Embryonic facial prominence (tissue), 1 donor: ENCODE measurements around the gene ZBED4.

ENCODE experiments used
- DNase-seq: peaks from one replicate; pipeline ENCODE4 v3.0.0-alpha.2; 2016; ENCODE audit errors: extremely low spot score

ZBED4 gene

DNA sequence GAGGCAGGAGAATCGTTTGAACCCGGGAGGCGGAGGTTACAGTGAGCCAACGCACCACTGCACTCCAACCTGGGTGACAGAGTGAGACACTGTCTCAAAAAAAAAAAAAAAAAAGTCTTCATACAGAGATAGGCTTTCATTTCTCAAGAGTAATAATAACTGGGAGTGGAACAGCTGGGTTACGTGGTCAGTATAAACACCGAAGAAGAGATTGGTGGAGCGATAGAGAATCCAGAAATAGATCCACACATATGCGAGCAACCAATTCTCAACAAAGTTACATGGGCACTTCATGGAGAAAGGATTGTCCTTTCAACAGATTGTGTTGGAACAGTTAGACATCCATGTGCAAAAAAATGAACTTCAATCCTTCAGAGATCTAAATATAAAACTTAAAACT is 24.6 kb downstream of the ZBED4 start:
- DNase-seq, result no peak

DNA sequence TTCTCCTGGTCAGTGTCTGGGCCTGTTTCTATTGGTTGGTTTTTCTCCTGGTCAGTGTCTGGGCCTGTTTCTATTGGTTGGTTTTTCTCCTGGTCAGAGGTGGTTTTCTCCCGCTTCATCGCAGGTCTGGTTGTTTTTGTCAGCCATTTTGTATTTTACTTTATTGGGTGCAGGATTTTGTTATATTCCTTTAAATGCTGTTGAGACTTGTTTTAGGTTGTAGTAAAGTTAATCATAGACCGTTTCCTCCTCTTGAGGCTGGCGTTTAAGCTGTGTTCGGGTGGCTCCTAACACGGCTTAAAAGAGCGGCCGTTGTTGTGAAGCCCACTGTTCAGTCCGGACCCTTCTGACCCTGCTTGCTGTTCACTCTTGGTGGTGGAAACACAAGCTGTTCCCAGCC is 26.2 kb downstream of the ZBED4 start:
- DNase-seq, result no peak

DNA sequence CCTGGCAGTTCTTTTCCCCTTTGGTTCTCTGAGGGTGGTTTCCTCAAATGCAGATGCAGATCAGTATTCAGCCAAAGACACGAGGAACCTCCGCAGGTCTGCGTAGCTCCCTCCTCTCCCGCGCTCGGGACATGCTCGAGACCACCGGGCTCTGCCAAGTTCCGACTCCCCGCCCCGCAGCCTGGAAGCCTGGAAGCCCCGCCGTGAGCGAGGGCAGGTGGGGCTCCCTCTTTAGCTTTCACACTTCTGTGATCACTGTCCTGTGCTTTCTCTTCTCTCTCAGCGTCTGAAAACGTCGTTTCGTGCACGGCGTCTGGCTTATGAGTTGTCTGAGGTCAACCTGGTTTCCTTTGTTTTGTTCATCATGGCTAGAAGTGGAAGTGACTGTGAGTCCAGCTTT is 26.6 kb downstream of the ZBED4 start:
- no peak for DNase-seq

DNA sequence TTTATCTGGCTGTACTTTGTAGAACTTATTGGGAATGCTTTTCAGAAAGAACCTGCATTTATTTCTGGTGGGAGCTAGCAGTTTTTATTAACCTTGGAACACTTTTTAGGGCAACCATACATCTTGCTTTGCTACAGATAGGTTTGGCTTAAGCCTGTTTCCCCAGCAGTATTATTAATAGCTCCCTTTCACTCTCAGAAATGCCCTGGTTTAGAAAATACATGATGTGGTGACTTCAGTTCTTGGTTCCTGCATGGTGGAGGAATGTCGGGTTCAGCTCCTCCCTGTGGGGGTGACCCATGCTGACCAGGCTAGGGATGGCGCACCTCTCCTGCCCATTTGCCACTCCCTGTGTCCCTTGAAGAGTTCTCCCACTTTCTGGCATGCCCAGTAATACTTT is 28.2 kb downstream of the ZBED4 start:
- no peak for DNase-seq

DNA sequence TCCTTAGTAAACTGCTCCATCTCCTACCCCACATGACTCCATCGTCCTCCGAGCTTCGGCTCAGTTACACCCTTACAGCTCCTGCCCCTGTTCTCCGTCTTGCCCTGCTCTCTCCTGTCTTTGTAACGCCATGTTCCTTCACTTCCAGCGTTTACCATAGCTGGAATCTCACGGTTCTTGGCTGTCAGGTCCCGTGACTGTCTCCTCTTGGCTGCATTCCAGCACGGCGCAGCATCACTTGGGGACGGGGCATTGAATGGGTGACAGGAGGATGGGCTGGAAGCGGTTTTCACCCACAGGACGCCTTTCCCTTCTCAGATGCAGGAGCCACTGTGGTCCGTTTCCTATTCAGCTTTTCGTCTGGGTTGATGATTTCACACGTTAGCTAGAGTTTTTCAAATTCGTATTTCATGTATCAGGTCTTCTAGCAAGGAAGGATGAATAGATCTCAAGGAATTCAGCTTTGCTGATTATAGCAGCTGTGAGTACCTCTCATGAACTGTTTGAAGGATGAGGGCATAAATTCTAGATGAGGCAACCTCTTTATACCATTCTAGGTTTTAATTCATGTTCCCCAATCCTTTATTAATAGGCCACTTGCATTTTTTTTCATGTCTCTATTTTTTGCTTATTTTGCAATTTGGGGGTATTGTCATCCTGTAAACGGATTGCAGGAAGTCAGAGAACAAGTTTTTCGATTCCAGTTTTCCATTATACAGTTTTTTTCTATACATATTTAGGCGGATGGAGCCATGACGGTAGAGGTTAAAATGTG is 29.1 kb downstream of the ZBED4 start:
- DNase-seq, result no peak

DNA sequence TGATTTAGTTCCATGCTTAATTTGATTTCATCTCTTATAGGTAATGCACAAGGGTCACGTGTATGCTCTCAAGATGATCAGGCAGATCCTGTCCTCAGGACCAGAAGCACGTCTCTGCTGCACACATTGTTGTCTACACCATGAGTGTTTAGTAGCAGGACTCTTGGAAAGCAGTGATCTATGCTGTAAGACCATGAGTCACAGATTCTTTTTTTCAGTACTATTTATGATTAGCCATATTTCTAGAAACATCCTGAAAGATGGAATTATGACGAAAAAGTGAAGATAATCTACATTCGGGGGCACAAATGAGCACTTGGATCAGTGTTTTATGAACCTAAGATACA is 29.6 kb downstream of the ZBED4 start:
- no peak for DNase-seq

DNA sequence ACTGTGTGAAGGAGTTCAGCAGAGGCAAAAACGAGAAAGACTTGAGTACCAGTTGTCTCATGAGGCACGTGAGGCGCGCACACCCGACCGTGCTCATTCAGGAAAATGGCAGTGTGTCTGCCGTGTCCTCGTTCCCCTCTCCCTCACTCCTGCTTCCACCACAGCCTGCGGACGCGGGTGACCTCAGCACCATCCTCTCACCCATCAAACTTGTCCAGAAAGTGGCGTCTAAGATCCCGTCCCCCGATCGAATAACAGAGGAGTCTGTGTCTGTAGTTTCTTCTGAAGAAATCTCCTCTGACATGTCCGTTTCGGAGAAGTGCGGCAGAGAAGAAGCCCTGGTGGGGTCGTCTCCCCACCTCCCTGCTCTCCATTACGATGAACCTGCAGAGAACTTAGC is 30.4 kb downstream of the ZBED4 start:
- DNase-seq, result no peak

DNA sequence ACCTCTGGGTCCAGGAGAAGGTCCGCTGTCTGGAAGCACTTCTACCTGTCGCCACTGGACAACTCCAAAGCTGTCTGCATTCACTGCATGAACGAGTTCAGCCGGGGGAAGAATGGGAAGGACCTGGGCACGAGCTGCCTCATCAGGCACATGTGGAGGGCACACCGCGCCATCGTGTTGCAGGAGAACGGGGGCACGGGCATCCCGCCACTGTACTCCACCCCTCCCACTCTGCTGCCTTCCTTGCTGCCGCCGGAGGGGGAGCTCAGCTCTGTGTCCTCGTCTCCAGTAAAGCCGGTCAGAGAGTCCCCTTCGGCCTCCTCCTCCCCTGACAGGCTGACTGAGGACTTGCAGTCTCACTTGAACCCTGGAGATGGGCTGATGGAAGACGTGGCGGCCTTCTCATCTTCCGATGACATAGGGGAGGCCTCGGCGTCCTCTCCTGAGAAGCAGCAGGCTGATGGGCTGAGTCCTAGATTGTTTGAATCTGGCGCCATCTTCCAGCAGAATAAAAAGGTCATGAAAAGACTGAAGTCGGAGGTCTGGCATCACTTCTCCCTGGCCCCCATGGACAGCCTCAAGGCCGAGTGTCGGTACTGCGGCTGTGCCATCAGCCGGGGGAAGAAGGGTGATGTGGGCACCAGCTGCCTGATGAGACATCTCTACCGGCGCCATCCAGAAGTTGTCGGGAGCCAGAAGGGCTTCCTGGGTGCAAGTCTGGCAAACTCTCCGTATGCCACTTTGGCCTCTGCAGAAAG is 31.0 kb downstream of the ZBED4 start:
- no peak for DNase-seq

DNA sequence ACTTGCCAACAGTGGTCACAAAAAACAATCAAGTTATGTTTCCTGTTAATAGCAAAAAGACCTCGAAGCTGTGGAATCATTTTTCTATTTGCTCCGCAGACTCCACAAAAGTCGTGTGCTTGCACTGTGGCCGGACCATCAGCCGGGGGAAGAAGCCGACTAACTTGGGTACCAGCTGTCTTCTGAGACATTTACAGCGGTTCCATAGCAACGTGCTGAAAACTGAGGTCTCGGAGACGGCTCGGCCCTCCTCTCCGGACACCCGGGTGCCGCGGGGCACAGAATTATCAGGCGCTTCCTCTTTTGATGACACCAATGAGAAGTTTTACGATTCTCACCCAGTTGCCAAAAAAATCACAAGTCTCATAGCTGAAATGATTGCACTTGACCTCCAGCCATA is 31.6 kb downstream of the ZBED4 start:
- DNase-seq, result no peak

DNA sequence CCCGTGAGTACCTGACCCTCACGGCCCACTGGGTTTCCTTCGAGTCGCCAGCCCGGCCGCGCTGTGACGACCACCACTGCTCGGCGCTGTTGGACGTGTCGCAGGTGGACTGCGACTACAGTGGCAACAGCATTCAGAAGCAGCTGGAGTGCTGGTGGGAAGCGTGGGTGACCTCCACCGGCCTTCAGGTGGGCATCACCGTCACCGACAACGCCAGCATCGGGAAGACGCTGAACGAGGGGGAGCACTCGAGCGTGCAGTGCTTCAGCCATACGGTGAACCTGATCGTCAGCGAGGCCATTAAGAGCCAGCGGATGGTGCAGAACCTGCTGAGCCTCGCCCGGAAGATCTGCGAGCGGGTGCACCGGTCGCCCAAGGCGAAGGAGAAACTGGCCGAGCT is 32.2 kb downstream of the ZBED4 start:
- no peak for DNase-seq

DNA sequence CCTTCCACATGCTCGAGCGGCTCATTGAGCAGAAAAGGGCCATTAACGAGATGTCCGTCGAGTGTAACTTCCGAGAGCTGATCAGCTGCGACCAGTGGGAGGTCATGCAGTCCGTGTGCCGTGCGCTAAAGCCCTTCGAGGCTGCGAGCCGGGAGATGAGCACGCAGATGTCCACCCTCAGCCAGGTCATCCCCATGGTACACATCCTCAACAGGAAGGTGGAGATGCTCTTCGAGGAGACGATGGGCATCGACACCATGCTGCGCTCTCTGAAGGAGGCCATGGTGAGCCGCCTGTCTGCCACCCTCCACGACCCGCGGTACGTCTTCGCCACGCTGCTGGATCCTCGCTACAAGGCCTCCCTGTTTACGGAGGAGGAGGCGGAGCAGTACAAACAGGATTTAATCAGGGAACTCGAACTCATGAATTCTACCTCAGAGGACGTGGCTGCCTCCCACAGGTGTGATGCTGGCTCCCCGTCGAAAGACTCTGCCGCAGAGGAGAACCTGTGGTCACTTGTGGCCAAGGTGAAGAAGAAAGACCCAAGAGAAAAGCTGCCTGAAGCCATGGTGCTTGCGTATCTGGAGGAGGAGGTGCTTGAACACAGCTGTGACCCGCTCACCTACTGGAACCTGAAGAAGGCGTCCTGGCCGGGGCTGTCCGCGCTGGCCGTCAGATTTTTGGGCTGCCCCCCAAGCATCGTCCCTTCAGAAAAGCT is 32.9 kb downstream of the ZBED4 start:
- no peak for DNase-seq

DNA sequence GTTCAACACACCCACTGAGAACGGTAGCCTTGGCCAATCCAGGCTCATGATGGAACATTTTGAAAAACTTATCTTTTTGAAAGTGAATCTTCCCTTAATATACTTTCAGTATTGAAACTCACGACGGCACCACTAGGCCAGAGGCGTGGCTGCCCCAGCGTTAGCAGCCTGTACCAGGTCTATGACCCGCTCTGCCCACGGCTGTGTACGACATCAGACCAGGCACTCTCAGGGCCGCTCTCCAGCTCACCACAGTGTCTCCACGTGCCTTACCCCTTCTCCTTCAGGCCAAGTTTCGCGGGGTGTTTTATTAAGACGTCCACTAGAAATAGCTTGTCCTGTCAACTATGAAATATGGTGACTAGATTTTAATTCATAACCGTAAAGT is 33.4 kb downstream of the ZBED4 start:
- DNase-seq, result no peak

DNA sequence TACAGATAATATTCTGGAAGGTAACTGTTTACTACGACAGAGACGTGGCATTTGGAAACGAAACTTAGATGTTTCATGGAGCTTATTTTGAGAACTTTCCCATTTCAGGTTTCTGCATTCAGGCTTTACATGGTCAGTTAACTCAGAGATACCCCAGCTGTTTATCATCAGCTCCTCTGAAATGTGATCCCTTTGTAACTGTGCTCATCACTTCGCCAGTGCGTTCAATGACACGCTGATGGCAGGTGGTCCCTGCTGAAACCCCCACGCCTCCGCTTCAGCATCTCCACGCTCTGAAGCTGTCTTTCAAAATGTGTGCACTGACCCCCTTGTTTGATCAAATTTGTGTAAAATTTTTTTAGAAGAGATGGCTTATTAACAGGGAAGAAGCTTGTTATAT is 34.1 kb downstream of the ZBED4 start:
- no peak for DNase-seq

DNA sequence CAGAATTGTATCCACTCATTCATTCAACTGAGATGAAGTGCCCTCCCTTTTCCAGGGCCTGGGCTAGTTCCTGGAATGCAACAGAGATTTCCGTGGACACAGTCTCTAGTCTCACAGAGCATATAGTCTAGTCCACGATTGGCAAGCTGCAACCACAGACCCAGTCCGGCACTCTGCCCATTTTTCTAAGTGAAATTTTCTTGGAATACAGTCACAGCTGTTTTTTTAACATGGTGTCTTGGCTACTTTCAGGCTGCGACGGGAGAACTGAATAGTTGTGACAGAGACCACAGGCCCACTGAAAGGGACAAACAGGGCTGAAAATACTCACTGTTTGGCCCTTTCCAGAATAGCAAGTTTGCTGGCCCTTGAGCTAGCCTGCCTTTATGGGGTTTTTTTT is 35.4 kb downstream of the ZBED4 start:
- DNase-seq, result no peak

DNA sequence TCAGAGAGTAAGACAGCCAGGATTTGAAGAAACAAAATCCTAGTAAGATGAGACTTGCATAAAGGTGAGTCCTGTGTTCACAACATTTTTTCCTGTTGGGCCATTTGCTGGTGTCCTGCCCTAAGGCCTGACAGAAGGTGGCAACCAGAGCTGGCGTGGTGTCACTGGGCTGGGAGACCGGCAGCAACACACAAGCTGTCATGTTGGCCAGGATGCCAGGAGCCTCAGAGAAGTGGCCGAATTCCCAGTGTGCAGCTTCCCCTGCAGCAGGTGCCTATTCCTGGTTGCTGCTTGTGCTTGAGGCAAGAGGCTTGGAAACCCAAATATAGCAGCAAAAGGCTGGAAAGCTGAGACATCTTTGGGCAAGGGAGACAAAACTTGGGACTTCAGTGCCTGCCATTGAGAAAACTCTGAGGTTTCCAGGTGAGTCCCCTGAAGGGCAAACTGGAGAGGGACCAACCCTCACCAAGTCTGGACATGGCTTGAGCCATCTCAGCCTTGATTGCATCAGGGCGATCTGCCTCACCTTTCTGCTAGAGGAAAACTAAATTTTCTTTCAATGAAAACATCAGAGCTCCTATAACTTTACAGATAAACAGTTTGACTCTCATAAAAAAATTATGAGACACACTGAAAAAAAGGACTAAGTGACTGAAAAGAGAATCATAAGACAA is 38.7 kb downstream of the ZBED4 start:
- no peak for DNase-seq

DNA sequence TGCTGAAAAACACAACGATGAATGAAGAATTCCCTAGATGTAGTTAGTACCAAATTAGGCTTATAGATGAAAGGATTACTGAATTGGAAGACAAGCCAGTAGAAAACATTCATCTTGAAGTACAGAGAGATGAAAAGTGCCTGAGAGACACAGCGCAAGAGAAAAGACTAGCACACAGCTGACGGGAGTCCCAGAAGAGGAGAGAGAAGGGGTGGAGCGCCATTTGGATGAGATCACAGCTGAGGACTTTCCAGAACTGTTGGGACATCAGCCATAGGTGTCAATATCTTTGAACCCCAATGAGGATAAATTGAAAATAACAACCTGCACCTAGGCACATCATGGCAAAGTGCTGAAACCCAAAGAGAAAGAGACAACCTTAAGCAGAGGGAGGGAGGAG is 39.4 kb downstream of the ZBED4 start:
- DNase-seq, result no peak

DNA sequence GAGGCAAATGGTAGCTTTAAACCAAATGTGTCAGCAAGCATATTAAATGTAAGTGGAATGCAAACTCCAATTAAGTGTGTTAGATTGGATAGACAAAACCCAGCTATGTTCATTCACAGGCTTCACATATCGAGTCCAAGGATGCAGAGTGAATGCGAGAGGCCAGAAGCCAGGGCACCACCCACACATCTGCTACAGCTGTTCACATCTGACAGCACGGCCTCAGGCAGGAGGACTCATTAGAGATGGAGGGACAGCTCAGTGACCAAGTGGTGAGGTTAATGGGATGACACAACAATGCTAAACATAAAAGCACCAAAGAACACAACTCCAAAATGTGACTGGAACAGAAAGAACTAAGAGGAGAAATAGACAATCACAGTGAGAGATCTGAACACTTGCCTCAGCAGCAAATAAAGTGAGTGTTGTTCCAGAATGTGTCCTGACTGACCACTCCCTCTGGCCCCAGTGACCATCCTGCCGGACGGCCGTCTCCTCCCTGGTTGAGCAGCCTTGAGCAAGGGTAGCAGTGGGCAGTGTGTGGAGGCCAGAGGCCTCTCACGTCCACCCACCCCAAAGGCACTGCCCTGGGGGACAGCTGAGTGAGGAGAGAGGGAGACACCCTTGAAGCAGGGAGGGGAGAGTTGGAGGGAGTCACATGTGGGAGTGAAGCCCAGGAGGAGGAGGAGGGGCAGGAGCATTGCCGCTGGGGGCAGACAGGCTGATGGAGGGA is 40.8 kb downstream of the ZBED4 start:
- DNase-seq, result no peak

DNA sequence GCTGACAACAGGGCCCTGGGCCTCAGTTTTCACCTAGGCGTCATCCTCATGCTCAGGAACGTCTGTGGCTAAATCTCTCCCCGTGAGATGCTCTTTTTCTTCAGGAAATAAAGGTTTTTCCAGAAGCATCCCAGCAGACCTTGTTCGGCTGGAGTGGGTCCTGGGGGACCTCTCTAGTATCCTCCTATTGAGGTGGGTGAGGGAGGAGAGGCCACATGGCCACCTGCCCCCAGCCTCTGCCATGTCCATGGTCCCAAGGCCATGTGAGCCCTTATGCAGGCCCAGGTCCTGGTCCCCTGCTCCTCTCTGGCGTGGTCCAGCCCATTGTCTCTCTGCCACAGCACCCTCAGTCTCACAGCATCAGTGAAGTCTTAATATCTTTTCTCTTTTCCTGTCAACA is 42.6 kb downstream of the ZBED4 start:
- no peak for DNase-seq

DNA sequence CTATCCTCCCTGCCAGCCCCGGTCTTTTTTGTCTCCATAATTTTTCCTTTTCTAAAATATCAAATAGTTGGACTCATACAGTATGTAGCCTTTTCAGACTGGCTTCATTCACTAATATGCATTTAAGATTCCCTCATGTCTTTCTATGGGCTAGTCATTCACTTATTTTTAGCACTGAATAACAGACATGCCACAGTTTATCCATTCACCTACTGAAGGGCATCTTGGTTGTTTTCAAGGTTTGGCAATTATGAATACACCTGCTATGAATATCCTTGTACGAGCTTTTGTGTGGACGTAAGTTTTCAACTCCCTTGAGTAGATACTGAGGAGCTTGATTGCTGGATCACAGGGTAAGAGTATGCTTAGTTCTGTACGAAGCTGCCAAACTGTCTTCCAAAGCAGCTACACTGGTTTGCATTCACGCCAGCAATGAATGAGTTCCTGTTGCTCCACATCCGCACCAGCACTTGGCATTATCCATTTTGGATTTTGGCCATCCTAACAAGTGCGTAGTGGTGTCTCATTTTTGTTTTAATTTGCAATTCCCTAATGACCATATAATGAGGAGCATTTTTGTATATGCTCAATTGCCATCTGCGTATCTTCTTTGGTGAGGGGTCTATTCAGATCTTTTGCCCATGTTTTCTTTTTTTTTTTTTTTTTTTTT is 43.5 kb downstream of the ZBED4 start:
- DNase-seq, result no peak

DNA sequence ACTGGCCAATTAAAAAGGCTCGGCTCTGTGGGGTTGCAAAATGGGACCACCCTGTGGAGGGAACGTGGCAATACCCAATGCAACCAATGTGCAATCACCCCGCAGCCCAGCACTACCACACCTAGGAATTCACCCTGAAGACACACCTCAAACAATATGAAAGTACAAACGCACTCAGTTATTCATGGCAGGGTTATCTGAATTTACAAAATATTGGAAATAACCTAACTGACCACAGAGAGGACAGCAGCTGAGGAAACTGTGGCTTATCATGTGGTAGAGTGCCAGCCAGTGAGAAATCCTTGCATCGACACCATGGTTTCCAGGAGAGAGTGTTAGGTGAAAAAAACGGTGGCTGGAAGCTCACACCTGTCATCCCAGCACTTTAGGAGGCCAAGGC is 45.9 kb downstream of the ZBED4 start:
- DNase-seq, result no peak
